ENCODE measurements around the gene STAT5A. TPM values are rescaled to one million over a fixed set of nuclear protein-coding genes. Genes with fewer than 3 reads are reported as not detected.
"Not testable (repeated sequence)": the region's sequence is repeated elsewhere in the genome, so short reads cannot be mapped to it uniquely, and the experiment has no call there.

The STAT5A gene
- 10 to 100 TPM; 11.2 to 80.0 (median 34.5) TPM for total RNA-seq

DNA sequence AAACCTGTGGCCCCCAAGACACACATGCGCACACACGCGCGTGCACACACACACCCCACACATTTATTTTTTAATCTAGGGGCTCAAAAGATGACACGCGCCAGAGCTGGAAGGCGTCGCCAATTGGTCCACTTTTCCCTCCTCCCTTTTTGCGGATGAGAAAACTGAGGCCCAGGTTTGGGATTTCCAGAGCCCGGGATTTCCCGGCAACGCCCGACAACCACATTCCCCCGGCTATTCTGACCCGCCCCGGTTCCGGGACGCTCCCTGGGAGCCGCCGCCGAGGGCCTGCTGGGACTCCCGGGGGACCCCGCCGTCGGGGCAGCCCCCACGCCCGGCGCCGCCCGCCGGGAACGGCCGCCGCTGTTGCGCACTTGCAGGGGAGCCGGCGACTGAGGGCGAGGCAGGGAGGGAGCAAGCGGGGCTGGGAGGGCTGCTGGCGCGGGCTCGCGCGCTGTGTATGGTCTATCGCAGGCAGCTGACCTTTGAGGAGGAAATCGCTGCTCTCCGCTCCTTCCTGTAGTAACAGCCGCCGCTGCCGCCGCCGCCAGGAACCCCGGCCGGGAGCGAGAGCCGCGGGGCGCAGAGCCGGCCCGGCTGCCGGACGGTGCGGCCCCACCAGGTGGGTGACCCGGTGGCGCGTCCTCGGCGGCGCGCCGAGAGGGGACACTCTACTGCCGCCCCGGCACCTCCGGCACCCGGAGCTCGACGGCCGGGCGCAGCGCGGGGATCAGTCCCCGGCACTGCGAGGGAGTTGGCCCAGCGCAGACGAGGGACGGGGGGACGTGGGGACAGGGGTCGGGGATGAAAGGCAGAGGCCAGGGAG lies at the start of gene STAT5A:
TSS of gene STAT5A (plus strand) at position 522 of the 826 bp plus-strand sequence. CDS start 914 bp downstream, outside the sequence.
- peaks cover 0 to 34% (median 7%) of the 10 kb centered on the region in 4 donors for H3K4me1 ChIP-seq
- H3K27ac ChIP-seq, result peak within 1 kb of the TSS; percentile 84 to 95 (median 90)
- H3K36me3 ChIP-seq, result peaks cover 0 to 8% (median 0%) of the 10 kb centered on the region in 3 donors
- H3K4me3 ChIP-seq, result peak within 1 kb of the TSS; percentile 69 to 89 (median 81)
- TF ChIP-seq POLR2A (IDR thresholded peaks at IDR 0.05), result peak; percentile 67 to 70
- TF ChIP-seq, protein P1, sequence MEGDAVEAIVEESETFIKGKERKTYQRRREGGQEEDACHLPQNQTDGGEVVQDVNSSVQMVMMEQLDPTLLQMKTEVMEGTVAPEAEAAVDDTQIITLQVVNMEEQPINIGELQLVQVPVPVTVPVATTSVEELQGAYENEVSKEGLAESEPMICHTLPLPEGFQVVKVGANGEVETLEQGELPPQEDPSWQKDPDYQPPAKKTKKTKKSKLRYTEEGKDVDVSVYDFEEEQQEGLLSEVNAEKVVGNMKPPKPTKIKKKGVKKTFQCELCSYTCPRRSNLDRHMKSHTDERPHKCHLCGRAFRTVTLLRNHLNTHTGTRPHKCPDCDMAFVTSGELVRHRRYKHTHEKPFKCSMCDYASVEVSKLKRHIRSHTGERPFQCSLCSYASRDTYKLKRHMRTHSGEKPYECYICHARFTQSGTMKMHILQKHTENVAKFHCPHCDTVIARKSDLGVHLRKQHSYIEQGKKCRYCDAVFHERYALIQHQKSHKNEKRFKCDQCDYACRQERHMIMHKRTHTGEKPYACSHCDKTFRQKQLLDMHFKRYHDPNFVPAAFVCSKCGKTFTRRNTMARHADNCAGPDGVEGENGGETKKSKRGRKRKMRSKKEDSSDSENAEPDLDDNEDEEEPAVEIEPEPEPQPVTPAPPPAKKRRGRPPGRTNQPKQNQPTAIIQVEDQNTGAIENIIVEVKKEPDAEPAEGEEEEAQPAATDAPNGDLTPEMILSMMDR (IDR thresholded peaks at IDR 0.05), result peak in 1 of 6 experiments; percentile 15
- no peaks in the 10 kb centered on the region for H3K27me3 ChIP-seq
- no peaks in the 10 kb centered on the region for H3K9me3 ChIP-seq
- DNase-seq, result peak; percentile 83 to 95 (median 89)

GRCh38 chr17:42239576-42239975 lies 48.7 kb upstream of the STAT5A start:
- not testable (repeated sequence) for H3K27me3 ChIP-seq, H3K9me3 ChIP-seq, DNase-seq, H3K4me1 ChIP-seq, H3K27ac ChIP-seq, H3K4me3 ChIP-seq, H3K36me3 ChIP-seq

DNA sequence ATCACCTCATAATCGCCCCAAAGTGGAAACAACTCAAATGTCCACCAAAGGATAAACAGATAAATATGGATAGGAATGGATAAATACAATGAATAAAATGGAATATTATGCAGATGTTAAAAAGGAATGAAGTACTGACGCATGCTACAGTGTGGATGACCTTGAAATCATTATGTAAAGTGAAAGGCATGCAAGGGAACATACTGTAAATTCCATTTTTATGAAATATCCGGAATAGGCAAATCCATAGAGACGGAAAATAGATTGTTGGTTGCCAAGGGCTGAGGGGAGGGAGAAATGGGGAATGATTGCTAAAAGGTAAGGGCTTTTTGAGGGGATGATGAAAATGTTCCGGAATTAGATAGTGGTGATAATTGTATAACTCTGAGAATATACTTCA lies 48.1 kb upstream of the STAT5A start:
- Histone ChIP-seq H3K4me1 (no peaks in the 10 kb centered on the region), H3K36me3 (no peaks in the 10 kb centered on the region), H3K9me3 (no peaks in the 10 kb centered on the region), H3K27ac (no peak overlapping the region), H3K27me3 (no peaks in the 10 kb centered on the region), H3K4me3 (no peak overlapping the region)
- no peak for DNase-seq
- TF ChIP-seq, protein P1 (IDR thresholded peaks at IDR 0.05), result no peak
- no peak for TF ChIP-seq POLR2A (IDR thresholded peaks at IDR 0.05)

DNA sequence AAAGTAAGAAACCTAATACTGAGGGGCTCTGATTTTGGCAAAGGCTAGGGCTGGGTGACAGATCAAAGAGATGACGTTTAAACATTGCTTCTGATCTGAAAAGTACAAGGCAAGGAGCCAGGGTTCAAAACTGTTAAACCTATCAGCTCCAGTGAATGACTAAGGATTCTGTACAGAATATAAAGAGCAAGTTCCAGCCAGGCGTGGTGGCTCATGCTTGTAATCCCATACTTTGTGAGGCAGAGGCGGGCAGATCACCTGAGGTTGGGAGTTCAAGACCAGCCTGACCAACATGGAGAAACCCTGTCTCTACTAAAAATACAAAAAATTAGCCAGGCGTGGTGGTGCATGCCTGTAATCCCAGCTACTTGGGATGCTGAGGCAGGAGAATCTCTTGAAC lies 47.4 kb upstream of the STAT5A start:
- H3K27ac ChIP-seq, H3K27me3 ChIP-seq, H3K4me1 ChIP-seq, H3K4me3 ChIP-seq, DNase-seq, H3K9me3 ChIP-seq, H3K36me3 ChIP-seq: not testable (repeated sequence)

- no peak for TF ChIP-seq POLR2A (IDR thresholded peaks at IDR 0.05)
- TF ChIP-seq, protein P1 (IDR thresholded peaks at IDR 0.05), result no peak
Observed at GRCh38 chr17:42241871-42242270, 46.4 kb upstream of the STAT5A start.

DNA sequence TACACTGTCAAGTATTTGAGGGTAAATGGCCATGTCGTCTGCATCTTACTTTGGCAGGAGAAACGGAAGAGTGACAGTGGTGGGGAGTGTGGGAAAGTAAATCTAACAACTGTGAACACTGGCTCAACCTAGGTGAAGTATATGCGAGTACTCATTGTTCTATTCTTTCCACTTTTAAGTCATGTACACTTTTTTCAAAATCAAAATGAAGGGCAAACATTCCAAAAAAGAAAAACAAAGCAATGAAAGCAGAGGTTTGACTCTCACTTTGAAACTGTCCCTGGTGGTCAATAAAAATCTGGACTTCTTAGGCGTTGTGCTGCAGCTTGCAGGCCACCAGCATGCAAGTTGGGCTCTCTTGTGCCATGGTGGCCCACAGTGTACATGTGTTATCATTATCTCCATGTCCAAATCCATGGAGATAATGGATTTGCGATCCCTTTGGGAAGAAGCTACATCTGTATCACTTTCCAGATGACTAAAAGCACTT lies 44.8 kb upstream of the STAT5A start:
- no peak for DNase-seq

More at GRCh38 chr17:42241871-42242270, 46.4 kb upstream of the STAT5A start:
- Histone ChIP-seq H3K4me3 (no peak overlapping the region), H3K4me1 (no peaks in the 10 kb centered on the region), H3K27me3 (no peaks in the 10 kb centered on the region), H3K9me3 (no peaks in the 10 kb centered on the region), H3K27ac (no peak overlapping the region), H3K36me3 (no peaks in the 10 kb centered on the region)
- no peak for DNase-seq

GRCh38 chr17:42244116-42244515 lies 44.2 kb upstream of the STAT5A start:
- not testable (repeated sequence) for H3K9me3 ChIP-seq, DNase-seq, H3K27me3 ChIP-seq, H3K4me1 ChIP-seq, H3K27ac ChIP-seq, H3K36me3 ChIP-seq, H3K4me3 ChIP-seq

More for the DNA sequence above, 44.8 kb upstream of the STAT5A start:
- no peaks in the 10 kb centered on the region for H3K9me3 ChIP-seq
- TF ChIP-seq, protein P1 (IDR thresholded peaks at IDR 0.05), result no peak
- no peak for TF ChIP-seq POLR2A (IDR thresholded peaks at IDR 0.05)
- no peak overlapping the region for H3K4me3 ChIP-seq
- no peaks in the 10 kb centered on the region for H3K27me3 ChIP-seq
- peaks cover 0 to 4% (median 0%) of the 10 kb centered on the region in 4 donors for H3K4me1 ChIP-seq
- H3K36me3 ChIP-seq, result no peaks in the 10 kb centered on the region
- no peak overlapping the region for H3K27ac ChIP-seq

DNA sequence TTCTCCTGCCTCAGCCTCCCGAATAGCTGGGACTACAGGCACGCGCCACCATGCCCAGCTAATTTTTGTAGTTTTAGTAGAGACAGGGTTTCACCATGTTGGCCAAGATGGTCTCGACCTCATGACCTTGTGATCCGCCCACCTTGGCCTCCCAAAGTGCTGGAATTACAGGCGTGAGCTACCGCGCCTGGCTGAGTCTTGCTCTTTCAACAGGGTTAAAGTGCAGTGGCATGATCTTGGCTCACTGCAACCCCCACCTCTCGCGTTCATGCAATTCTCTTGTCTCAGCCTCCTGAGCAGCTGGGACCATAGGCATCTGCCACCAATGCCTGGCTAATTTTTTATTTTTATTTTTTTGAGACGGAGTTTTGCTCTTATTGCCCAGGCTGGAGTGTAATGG lies 43.1 kb upstream of the STAT5A start:
- DNase-seq, H3K9me3 ChIP-seq, H3K27me3 ChIP-seq, H3K27ac ChIP-seq, H3K4me1 ChIP-seq, H3K4me3 ChIP-seq, H3K36me3 ChIP-seq: not testable (repeated sequence)
